Measurements from ENCODE around the gene PNPO. TPM values are rescaled to one million over a fixed set of nuclear protein-coding genes. Genes with fewer than 3 reads are reported as not detected.

The PNPO gene
- total and polyA plus RNA-seq, 2 of the 13 experiments (the other 11 are each of a cell fraction or from before 2014, with no cell fraction given) = 47.9 to 63.3 TPM

DNA sequence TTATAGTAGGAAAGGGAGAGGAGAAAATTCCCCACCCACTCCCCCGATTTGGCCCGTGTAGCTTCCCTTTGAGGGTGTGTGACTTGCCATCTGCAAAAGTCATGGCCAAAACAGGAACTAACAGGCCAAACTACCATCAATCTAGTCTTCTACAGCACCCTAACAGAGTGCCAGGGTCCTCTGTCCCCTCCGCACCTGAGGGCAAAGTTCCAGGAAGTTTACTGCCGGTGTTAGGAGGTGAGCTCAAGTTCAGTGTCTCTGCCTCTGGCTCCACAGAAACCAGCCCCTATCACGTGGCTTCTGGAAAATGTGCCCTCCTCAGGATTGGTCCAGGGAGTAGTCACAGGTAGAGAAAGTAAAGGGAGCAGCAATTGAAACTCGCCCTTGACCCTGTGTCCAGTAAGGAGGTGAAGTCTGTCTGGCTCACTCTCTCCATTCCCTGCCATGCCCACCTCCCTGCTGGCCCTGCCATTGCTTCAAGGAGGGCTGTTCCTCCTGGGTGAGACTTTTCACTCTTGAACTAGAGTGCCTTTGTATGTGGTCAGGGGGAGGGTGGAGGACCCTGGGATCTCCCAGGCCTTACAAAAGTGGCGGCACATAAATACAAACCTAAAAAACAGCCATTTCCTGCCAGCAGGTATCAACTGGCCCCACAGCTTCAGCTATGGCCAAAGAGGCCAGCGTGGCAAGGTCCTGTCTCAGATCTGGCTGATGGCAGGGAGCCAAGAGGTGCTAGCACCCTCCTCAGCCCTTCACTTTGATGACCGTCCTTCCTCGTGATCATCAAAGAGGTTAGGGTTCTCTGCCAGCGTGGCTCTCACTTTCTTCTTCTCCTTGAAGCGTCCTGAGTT, 11.0 kb downstream of the PNPO start (continued):
- TF ChIP-seq ZNF513 (CRISPR knock-in tag; conservative IDR thresholded peaks at IDR 0.05) = no peak
- TF ChIP-seq CBFB (CRISPR knock-in tag; IDR thresholded peaks at IDR 0.05) = no peak
- no peak for TF ChIP-seq CCDC6 (CRISPR knock-in tag; IDR thresholded peaks at IDR 0.05)
- TF ChIP-seq TMF1 (CRISPR knock-in tag; IDR thresholded peaks at IDR 0.05; ENCODE audit: low read depth) = no peak
- no peak for TF ChIP-seq MTF2 (CRISPR knock-in tag; IDR thresholded peaks at IDR 0.05; ENCODE audit: borderline replicate concordance)
- TF ChIP-seq ZFAT (CRISPR knock-in tag; conservative IDR thresholded peaks at IDR 0.05) = no peak
- no peak for TF ChIP-seq ZBTB44 (CRISPR knock-in tag; IDR thresholded peaks at IDR 0.05)
- no peak for TF ChIP-seq ZNF276 (CRISPR knock-in tag; IDR thresholded peaks at IDR 0.05; ENCODE audit: low read depth)
- peak; percentile 30; the same call in 1 of the 2 replicates for TF ChIP-seq ZNF652 (CRISPR knock-in tag; IDR thresholded peaks at IDR 0.05; ENCODE audit: borderline replicate concordance, low read depth)
- TF ChIP-seq, protein P1, sequence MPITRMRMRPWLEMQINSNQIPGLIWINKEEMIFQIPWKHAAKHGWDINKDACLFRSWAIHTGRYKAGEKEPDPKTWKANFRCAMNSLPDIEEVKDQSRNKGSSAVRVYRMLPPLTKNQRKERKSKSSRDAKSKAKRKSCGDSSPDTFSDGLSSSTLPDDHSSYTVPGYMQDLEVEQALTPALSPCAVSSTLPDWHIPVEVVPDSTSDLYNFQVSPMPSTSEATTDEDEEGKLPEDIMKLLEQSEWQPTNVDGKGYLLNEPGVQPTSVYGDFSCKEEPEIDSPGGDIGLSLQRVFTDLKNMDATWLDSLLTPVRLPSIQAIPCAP (CRISPR knock-in tag; IDR thresholded peaks at IDR 0.05; ENCODE audit: low read depth) = no peak
- peak; percentile 65 for TF ChIP-seq FOXA3 (CRISPR knock-in tag; IDR thresholded peaks at IDR 0.05)
- TF ChIP-seq PHF8 (CRISPR knock-in tag; IDR thresholded peaks at IDR 0.05) = no peak
- no peak for TF ChIP-seq FIP1L1 (IDR thresholded peaks at IDR 0.05; ENCODE audit: borderline replicate concordance, insufficient read depth, low read depth, low read length)
- no peak for TF ChIP-seq MLLT10 (CRISPR knock-in tag; IDR thresholded peaks at IDR 0.05)
- no peak for TF ChIP-seq HHEX (CRISPR knock-in tag; IDR thresholded peaks at IDR 0.05)
- no peak; the same call in 1 of the 2 replicates for TF ChIP-seq CBX5 (CRISPR knock-in tag; IDR thresholded peaks at IDR 0.05; ENCODE audit: borderline replicate concordance)
- no peak for TF ChIP-seq PBX3 (CRISPR knock-in tag; IDR thresholded peaks at IDR 0.05; ENCODE audit: borderline replicate concordance)
- no peak for TF ChIP-seq ZNF672 (CRISPR knock-in tag; IDR thresholded peaks at IDR 0.05)
- TF ChIP-seq SKIL (CRISPR knock-in tag; IDR thresholded peaks at IDR 0.05; ENCODE audit: borderline replicate concordance) = peak; percentile 94
